ENCODE measurements around the gene BACE2.

Gene BACE2

DNA sequence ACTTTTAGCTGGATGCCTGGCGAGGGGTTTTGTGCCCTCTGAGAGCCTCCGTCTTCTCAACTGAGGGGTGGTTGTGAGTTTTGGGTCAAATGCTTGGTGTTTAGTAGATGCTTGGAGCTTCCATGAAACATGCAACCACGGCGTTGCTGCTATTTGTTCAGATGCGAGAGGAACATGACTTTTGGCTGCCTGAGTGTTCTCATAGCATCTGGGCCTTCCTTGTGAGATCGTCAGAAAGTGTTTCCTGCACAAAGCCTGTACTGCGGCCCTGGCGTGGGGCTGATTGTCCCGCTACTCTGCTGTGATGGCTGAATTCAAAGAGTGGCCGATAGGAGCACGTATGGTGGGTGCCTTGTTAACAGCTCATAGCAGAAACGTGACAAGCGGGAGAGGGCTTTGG, 78.8 kb downstream of the BACE2 start:
- no peak overlapping the region for H3K27ac ChIP-seq (replicated peaks)
- H3K27me3 ChIP-seq (ENCODE audit: insufficient read depth, poor library complexity, severe bottlenecking): no peaks in the 10 kb centered on the region
- DNase-seq (ENCODE audit: low read depth in 1 of 2, low spot score in 1 of 2): no peak
- TF ChIP-seq GABPA (IDR thresholded peaks at IDR 0.05; ENCODE audit: low read depth) (no peak), POLR2AphosphoS5 (IDR thresholded peaks at IDR 0.05; ENCODE audit: low read depth) (no peak), SPI1 (IDR thresholded peaks at IDR 0.05; ENCODE audit: borderline replicate concordance, low read depth) (no peak)
- TF ChIP-seq, protein P1, sequence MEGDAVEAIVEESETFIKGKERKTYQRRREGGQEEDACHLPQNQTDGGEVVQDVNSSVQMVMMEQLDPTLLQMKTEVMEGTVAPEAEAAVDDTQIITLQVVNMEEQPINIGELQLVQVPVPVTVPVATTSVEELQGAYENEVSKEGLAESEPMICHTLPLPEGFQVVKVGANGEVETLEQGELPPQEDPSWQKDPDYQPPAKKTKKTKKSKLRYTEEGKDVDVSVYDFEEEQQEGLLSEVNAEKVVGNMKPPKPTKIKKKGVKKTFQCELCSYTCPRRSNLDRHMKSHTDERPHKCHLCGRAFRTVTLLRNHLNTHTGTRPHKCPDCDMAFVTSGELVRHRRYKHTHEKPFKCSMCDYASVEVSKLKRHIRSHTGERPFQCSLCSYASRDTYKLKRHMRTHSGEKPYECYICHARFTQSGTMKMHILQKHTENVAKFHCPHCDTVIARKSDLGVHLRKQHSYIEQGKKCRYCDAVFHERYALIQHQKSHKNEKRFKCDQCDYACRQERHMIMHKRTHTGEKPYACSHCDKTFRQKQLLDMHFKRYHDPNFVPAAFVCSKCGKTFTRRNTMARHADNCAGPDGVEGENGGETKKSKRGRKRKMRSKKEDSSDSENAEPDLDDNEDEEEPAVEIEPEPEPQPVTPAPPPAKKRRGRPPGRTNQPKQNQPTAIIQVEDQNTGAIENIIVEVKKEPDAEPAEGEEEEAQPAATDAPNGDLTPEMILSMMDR (IDR thresholded peaks at IDR 0.05; ENCODE audit: insufficient read depth, low read length): no peak
- TF ChIP-seq, protein P2, sequence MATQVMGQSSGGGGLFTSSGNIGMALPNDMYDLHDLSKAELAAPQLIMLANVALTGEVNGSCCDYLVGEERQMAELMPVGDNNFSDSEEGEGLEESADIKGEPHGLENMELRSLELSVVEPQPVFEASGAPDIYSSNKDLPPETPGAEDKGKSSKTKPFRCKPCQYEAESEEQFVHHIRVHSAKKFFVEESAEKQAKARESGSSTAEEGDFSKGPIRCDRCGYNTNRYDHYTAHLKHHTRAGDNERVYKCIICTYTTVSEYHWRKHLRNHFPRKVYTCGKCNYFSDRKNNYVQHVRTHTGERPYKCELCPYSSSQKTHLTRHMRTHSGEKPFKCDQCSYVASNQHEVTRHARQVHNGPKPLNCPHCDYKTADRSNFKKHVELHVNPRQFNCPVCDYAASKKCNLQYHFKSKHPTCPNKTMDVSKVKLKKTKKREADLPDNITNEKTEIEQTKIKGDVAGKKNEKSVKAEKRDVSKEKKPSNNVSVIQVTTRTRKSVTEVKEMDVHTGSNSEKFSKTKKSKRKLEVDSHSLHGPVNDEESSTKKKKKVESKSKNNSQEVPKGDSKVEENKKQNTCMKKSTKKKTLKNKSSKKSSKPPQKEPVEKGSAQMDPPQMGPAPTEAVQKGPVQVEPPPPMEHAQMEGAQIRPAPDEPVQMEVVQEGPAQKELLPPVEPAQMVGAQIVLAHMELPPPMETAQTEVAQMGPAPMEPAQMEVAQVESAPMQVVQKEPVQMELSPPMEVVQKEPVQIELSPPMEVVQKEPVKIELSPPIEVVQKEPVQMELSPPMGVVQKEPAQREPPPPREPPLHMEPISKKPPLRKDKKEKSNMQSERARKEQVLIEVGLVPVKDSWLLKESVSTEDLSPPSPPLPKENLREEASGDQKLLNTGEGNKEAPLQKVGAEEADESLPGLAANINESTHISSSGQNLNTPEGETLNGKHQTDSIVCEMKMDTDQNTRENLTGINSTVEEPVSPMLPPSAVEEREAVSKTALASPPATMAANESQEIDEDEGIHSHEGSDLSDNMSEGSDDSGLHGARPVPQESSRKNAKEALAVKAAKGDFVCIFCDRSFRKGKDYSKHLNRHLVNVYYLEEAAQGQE (IDR thresholded peaks at IDR 0.05; ENCODE audit: insufficient replicate concordance, low read depth): no peak
- H3K4me3 ChIP-seq (replicated peaks; ENCODE audit: insufficient read depth, low read length): no peak overlapping the region

DNA sequence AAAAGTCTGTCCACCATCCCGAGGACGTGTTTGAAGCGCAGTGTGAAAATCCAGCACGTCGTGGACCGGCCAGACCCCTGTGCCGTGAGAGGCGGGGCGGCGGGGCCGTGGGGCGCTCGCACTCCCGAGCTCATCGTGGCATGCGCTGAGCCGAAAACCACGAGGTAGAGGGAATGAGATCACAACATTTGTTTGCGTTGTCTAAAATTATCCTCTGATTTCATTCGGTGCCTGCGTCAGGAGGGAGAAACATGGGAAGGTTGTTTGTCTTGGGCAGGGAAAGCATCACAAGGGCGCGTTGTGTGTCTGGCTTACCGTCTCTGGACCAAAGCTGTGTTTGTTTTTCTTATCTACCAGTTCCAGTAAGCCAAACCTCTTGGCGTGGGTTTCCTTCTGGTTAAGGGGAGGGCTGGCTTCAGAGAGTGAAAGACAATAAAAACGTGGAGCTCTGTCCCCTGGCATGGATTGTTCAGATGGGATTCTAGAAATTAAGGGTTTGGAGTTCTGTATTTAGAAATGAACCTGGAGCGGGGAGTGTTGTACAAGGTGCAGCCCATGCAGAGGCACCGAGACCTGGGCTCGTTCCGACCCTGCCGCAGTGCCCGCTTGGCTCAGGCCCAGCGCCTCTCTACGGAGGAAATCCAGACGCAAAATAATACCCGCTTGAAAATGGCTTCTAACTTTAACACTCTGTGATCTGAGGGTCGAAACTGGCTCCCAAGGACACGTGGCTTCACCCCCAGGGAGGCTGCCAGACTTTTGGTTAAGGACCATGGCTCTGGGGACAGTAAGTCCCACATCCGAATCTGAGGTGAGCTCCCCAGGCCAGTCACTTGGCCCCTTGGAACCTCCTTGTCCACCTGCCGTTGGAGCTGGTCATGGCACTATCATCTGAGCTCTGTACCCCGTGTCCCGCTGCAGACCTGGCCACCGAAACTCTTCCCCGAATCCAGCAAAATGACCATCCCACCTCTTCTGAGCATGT, 79.9 kb downstream of the BACE2 start:
- no peak for DNase-seq (ENCODE audit: low read depth in 1 of 2, low spot score in 1 of 2)
- Histone ChIP-seq H3K27ac (replicated peaks) (no peak overlapping the region), H3K4me3 (replicated peaks; ENCODE audit: insufficient read depth, low read length) (no peak overlapping the region), H3K27me3 (ENCODE audit: insufficient read depth, poor library complexity, severe bottlenecking) (no peaks in the 10 kb centered on the region)
- TF ChIP-seq, protein P2 (IDR thresholded peaks at IDR 0.05; ENCODE audit: insufficient replicate concordance, low read depth): no peak
- TF ChIP-seq, protein P1 (IDR thresholded peaks at IDR 0.05; ENCODE audit: insufficient read depth, low read length): no peak
- TF ChIP-seq POLR2AphosphoS5 (IDR thresholded peaks at IDR 0.05; ENCODE audit: low read depth) (no peak), SPI1 (IDR thresholded peaks at IDR 0.05; ENCODE audit: borderline replicate concordance, low read depth) (no peak), GABPA (IDR thresholded peaks at IDR 0.05; ENCODE audit: low read depth) (no peak)

- TF ChIP-seq, protein P1 (IDR thresholded peaks at IDR 0.05; ENCODE audit: insufficient read depth, low read length): no peak
- TF ChIP-seq POLR2AphosphoS5 (IDR thresholded peaks at IDR 0.05; ENCODE audit: low read depth) (no peak), GABPA (IDR thresholded peaks at IDR 0.05; ENCODE audit: low read depth) (no peak), SPI1 (IDR thresholded peaks at IDR 0.05; ENCODE audit: borderline replicate concordance, low read depth) (no peak)
- TF ChIP-seq, protein P2 (IDR thresholded peaks at IDR 0.05; ENCODE audit: insufficient replicate concordance, low read depth): no peak
- H3K27me3 ChIP-seq (ENCODE audit: insufficient read depth, poor library complexity, severe bottlenecking): no peaks in the 10 kb centered on the region
- H3K4me3 ChIP-seq (replicated peaks; ENCODE audit: insufficient read depth, low read length): no peak overlapping the region
- H3K27ac ChIP-seq (replicated peaks): no peak overlapping the region
- DNase-seq (ENCODE audit: low read depth in 1 of 2, low spot score in 1 of 2): no peak
Measured at GRCh38 chr21:41249476-41249875, 81.5 kb downstream of the BACE2 start.
